GM19452 (cell line): ENCODE measurements around the gene SPG21.

Experiments used
- ATAC-seq: cut with Tn5 transposase; IDR thresholded peaks from one replicate; pipeline ENCODE4 v1.9.1; 2021; ENCODE audit not compliant: unreplicated experiment

Gene SPG21

DNA sequence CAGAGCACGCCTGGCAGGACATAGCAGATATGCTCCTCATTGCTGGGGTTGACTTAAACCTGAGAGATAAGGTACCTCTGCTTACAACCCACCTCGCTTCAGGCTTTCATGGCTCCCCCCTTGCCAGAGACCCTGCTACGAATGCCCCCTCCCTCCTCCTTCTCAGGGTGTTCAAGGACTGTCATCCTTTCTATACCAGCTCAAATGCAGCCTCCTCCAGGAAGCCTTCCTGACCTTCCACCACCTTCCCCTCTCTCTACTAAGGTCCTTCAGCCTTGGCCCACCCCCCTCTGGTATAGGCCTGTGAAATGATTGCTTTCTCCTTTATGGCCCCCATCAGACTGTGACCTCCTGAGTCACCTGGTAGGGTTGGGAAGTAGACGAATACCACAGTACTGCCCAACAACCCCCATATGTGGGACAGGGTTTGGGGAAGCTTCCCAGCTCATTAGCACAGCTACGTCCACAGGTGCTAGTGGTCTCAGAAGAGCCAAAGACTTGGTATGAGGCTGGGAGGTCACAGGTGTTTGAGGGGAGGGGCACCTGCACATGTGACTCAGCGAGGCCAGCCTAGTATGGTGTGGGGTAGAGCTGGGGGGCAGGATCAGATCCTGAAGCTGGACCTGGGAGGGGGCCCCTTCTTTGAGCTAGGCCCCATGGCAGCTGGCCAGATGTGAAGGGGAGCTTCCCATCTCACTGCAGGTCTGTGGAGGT, 46.0 kb downstream of the SPG21 start:
- ATAC-seq: no peak

DNA sequence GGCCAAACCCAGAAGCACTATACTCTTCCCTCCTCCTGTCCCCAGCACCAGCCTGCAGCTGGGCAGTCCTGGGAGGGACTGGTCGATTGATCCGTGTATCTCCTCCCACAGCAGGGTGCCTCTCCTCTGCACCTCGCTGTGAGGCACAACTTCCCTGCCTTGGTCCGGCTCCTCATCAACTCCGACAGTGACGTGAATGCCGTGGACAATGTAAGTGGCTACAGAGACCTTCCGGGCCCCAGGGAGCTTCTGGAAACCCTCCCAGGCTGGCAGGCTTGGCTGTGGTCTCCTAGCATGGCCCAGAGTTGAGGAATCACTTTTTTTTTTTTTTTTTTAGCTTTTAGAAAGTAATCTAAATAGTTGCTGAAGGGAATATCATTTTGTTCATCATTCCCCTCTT, 47.4 kb downstream of the SPG21 start:
- ATAC-seq: no peak

DNA sequence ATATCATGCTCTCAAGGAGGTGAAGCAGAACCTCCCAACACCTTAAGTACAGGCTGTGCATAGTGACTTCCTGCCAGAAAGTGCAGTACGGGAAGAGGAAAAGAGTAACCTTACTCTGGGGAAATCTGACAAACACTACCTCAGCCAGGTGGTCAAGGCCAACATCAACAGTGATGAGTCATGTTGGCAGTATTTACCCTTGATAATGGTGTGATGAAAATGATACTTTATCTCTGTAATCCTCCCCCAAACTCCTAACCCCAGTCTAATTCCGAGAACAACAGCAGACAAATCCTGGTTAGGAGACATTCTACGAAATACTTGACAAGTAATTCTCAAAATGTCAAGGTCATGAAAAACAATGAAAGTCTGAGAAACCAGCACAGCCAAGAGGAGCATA, 51.5 kb downstream of the SPG21 start:
- ATAC-seq: no peak

DNA sequence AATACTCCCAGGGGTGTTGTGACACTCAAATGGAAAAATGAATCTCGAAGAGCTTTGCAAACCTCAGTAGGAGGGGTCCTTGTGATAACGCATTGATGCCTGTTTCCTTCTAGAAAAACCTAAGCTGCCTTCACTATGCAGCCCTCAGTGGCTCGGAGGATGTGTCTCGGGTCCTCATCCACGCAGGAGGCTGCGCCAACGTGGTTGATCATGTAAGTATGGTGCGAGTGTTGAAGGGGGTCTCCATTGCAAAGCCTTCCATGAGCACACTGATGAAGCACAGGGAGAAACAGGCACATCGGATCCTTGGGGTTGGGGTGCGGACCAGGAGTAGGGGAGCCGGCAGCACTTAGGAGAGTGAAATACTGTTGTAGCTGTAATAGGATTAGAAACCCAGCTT, 55.7 kb downstream of the SPG21 start:
- no peak for ATAC-seq

DNA sequence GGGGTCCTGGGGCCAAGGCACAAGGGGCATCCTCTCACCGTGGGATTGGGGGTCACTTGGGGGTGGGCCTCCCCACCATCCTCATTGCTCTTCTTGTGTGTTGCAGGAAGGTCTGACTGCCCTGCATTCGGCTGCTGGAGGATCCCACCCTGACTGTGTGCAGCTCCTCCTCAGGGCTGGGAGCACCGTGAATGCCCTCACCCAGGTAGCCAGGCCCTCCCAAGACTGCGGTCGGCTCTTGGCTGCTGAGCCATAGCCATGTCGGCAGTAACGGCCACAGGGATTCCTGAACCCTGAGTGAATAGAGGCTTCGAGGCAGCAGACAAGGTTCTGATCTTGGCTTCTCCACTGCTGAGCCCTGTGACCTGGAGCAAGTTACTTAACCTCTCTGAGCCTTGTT, 58.3 kb downstream of the SPG21 start:
- no peak for ATAC-seq

DNA sequence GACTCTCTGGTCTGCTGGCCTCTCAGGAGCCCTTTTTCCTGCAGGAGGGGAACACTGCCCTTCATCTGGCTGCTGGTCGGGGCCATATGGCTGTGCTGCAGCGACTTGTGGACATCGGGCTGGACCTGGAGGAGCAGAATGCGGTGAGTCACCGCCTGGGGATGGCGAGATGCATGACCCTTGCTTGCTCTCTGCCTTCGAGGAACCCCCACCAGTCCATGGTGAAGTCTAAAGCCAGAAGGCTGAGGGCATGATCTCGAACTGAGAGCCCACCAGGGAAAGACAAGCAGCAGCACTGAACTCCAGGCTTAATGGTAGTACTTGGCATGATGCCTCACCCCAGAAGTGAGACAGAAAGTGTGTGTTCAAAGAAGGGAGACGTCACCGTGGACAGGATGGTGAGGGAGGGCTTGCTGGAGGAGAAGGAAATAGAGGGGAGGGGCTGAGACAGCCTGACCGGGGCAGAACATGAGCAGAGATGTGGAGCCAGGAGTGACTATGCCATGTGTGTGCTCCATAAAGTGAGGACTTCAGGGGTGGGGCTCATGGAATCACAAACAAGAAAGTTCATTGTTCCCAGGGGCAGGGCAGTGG, 58.8 kb downstream of the SPG21 start:
- ATAC-seq: no peak

DNA sequence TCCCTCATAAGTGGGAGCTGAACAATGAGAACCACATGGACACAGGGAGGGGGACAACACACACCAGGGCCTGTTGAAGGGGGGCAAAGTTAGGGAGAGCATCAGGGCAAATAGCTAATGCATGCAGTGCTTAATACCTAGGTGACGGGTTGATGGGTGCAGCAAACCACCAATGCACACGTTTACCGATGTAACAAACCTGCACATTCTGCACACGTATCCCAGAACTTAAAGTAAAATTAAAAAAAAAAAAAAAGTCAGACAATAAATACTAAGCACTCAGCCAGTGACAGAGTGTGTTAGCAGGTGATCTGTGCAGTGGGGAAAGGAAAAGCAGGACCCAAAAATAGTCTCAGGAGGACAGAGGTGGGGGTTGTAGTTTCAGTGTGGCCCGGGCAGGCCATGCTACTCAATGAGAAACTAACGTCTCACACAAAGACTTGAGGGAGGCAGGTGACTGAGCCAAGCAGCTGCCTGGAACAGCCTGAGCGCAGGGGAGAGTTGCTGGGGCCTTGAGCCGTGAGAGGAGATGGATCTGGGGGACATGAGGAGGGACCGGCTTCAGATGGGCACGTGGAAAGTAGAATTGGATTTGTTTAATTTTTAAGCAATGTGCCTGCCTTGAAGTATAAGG, 59.6 kb downstream of the SPG21 start:
- ATAC-seq: peak; percentile 60

DNA sequence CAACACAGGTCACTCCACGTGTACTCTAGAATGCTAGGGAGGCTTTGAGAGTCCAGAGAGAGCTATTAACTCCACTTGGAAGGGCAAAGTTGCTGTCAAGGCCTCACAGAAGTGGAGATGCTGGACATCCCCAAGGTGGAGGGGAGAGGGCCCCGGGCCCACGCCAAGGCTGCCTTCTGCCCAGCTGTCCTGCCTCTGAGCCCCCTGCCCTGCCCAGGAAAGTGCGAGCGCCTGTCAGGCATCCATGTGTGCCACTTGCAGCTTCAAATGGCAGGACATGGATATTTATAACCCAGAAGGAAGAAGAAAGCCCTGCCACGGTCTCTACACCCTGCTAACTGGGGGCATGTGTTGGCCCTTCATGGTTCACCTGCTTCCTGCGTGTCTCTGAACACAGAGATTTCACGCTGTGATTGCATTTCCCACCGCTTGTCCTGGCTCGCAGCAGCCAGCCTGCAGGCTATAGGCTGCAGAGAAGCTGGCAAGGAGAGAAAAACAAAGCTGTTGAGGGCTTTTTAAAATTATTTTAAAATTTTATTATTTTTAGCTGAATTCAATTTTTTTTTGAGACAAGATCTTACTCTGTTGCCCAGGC, 61.0 kb downstream of the SPG21 start:
- ATAC-seq: no peak

DNA sequence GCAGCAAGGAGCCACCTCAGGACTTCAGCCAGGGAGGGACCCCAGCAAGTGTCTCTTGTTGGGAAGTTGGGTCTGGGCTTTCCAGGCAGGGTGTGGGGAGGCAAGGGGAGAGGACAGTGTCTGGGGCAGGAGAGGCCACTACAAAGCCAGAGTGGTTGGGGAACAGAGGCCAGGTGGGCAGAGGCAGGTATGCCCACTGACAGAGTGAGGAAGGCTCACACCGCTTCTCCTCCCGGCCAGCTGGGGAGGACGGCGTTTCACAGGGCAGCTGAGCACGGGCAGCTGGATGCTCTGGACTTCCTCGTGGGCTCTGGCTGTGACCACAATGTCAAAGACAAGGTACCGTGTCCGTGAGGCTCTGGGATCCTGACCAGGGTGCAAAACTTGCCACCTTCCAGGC, 63.1 kb downstream of the SPG21 start:
- ATAC-seq: no peak

DNA sequence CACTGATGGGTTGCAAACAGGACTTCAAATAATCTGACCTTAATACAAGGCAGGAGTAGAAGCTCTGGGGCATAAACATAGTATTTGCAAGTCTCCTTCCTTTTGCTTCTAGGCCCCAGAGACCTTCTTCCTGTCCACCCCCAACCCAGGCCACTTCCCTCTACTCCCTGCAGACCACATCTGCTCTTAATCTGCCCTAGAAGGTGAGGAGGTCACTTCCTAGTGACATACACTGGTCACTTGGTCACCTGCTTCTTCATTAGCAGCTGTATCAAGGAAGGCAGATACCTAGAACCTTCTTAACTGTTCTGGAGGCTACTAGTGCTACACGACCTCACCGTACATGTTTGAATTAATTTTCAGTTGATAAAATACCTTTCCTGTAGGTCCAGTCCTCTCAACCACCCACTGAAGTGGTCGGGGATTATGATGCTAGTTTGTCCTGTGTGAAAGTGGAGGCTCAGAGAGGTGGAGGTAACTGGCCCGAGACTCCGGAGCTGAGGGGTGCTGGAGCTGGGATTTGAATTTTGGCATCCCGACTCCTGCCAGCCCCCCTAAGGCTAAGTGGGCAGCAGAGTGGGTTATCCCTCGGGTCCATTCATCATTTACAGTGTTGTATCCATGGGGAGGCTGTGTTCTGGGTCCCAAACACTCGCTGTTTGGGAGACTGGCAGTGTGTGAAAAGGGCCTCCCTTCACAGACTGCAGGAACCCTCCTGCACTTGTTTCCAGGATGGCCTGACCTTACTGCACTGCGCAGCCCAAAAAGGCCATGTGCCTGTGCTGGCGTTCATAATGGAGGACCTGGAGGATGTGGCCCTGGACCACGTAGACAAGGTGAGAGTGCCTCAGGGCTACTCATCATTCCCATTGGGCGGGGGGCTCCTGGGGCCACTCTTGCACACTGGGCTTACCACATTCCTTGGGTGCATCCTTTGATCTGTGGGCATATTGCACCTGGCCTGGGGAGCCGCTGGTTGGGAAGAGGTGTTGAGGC, 64.1 kb downstream of the SPG21 start:
- no peak for ATAC-seq

DNA sequence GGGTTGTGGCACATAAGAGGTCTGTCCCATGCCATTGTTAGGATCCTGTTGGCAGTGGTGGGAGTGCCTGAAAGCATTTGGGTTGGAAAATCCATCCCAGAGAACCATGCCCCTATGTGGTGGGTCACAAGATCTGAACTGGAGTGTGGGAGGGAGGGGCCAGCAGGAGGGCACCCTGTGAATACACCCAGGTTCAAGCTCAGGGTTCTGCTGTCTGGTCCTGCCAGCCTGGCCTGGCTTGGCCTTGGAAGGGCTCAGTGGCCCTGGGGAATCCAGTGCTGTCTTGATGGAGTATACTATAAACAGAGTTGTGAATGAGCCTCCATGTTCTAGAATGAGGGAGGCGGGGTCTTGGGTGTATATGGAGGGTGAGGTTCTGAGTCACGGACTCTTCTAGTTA, 66.2 kb downstream of the SPG21 start:
- ATAC-seq: no peak

DNA sequence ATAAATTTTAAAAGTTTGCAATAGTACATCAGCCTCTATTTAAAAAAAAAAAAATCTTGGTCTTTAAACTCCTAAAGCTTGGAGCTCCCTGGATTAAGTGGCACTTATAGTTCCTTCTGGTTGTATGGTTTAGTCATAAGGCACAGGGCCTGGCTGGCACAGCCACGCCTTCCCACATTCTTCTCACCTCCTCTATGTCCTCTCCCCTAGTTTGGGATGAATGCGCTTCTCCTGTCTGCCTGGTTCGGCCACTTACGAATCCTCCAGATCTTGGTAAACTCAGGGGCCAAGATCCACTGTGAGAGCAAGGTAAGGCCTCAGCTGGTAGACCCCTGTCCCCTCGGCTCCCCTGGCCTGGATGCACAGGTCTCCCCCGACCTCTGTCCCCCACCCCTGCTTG, 68.0 kb downstream of the SPG21 start:
- ATAC-seq: no peak

DNA sequence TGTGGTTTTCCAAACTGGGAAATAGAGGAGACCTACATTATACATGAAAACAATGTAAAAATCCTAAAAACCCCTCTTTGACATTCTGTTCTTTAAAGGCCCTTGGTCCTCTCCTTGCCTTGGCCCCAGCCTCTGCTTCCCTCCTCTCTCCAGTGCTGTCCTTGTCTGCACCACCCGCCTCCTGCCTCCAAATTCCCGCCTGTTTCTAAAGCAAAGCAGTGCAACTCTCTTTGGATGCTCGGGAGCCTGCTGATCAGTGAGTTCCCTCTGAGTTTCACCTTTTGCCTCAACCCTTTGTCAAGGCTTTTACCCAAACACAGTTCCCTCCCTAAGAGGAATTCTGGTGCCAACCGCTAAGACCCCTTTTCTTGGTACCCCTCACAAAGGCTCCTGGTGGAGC, 70.0 kb downstream of the SPG21 start:
- no peak for ATAC-seq

DNA sequence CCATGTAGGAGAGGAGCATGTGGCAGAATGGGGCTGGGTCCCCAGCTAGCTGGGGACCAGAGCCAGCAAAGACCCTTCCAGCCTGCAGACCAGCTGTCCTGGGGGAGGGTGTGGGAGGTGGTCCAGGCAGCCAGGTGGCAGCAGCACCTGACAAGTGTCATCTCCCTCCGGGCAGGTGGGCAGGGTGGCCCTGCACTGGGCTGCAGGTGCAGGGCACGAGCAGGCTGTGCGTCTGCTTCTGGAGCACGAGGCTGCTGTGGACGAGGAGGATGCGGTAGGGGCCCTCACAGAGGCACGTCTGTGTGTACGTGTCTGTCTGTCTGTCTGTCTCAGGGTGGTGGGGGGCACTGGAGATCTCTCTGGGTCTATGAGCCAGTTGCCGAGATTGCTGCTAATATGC, 72.5 kb downstream of the SPG21 start:
- ATAC-seq: no peak

DNA sequence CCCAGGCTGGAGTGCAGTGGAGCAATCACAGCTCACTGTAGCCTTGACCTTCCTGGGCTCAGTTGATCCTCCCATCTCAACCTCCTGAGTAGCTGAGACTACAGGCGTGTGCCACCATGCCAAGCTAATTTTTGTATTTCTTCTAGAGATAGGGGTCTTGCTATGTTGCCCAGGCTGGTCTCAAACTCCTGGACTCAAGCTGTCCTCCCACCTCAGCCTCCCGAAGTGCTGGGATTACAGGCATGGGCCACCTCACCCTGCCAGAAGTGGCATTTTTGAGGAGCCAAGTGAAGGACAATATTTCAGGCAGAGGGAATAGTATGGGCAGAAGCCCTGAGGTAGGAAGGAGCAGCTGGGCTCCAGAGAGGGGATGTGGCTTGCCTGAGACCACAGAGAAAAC, 73.3 kb downstream of the SPG21 start:
- no peak for ATAC-seq

DNA sequence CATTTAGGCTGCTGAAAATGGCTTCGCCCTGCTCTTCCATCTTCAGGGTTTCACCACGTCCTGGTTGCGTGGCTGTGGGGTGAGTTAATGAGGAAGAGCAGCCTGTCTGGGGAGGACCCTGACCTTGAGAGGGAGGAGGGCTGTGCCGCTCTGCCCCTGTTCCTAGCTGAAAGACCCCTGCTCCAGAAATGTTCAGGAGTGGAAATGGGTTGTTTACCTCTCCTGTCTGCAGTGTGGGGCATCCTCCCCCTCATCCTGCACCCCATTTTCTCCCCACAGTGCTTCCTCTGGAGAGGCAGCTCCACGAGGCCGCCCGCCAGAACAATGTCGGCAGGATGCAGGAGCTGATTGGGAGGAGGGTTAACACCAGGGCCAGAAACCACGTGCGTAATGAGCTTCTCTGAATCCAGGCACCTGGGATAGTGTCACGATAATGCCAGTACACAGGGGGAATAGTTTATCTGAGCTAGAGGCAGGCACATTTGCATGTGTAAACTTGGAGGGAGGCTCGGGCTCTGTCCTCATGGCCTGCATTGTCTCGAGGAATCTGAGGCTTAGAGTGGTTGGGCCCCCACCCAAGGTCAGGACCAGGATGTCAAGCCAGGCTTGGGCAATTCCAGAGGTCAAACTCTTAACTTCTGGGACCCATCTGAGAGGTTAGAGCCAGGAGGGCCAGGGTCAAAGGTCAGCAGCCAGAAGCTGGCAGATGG, 74.0 kb downstream of the SPG21 start:
- ATAC-seq: no peak
